H54 (cell line): Measurements from ENCODE around the gene ERLIN1.

ENCODE experiments used
- DNase-seq: peaks from one replicate; pipeline ENCODE4 v3.0.0; 2011; ENCODE audit warnings: low spot score, mixed read lengths; ENCODE audit not compliant: insufficient read length
- FAIRE-seq: peaks from 3 replicates; lab custom pipeline; 2011; peaks lifted over from hg19 to GRCh38; lab: Jason Lieb, UNC
- POLR2A ChIP-seq: IDR thresholded peaks from 2 replicates; pipeline ENCODE4 v1.6.1; 2011; ENCODE audit warnings: low read depth, mild to moderate bottlenecking, low read length

ERLIN1 gene

GRCh38 chr10:100183481-100183880, 2.3 kb downstream of the ERLIN1 start:
- no peak for DNase-seq

GRCh38 chr10:100182908-100183307, 2.9 kb downstream of the ERLIN1 start:
- DNase-seq (no peak), FAIRE-seq (no peak)
- TF ChIP-seq POLR2A = no peak

More at GRCh38 chr10:100183481-100183880, 2.3 kb downstream of the ERLIN1 start:
- FAIRE-seq = no peak
- TF ChIP-seq POLR2A = no peak

- FAIRE-seq = no peak
- DNase-seq = no peak
- no peak for TF ChIP-seq POLR2A
Measured at GRCh38 chr10:100182281-100182680, 3.5 kb downstream of the ERLIN1 start.

- FAIRE-seq (no peak), DNase-seq (no peak)
- no peak for TF ChIP-seq POLR2A
Measured at GRCh38 chr10:100175875-100176274, 10.0 kb downstream of the ERLIN1 start.

DNA sequence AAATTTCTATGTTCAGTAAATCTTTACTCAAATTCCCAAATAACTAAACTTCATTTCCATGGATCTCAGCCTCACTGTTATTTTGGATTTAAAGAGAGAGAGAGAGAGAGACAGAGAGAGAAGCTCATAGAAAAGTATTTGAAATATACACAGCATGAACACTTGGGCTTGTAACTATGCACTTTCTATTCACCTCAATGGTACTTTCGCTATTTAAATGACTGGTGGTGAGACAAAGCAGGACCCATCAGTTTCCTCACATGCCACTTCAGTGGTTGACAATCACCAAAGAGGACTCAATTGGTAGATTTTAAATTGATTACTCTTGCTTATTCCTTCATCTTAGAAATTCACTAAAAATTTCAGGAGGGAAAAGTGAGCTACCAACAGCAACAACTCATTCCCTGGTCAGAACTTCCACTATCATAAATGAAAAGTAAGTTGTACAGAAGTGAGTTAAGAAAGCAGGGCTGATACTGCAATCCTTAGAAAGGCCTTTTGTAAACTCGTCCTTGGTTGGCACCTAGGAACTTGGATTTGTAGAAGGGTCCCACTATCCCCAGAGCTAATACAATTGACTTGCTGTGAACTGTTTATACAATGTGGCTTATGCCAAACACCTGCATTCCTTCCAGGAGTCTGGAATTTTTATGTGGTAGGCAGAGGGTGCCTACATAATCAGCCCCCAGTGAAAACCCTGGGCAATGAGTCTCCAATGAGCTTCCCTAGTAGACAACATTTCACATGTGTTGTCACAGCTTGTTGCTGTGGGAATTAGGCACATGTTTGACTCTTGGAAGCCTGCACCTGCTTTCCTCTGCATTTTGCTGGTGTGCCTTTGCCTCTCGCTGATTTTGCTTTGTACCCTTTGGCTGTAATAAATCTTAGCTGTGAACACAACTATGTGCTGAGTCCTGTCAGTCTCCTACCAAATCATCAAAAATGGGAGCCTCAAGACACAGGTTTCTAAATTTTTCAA, 10.8 kb downstream of the ERLIN1 start:
- no peak for FAIRE-seq
- no peak for TF ChIP-seq POLR2A

DNA sequence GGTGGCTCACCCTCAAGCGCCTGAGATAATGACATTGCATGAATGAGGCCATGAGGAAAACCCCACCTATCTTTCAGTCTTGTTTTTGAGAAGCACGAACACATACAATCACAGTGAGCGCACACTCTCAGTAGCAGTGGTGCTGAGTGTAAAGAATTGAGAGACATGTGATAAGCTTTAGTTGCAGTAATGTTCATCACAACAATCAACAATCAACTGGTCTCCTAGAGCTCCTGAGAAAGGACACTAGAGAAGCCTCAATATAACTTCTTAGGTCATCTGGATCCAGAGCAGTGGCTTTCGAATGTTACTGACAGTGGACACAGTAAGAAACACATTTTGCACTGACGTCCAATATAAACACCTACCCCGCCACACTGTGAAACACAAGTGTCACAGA, 12.8 kb downstream of the ERLIN1 start:
- no peak for DNase-seq
- FAIRE-seq = no peak
- TF ChIP-seq POLR2A = no peak

More for the DNA sequence above, 10.8 kb downstream of the ERLIN1 start:
- no peak for DNase-seq

DNA sequence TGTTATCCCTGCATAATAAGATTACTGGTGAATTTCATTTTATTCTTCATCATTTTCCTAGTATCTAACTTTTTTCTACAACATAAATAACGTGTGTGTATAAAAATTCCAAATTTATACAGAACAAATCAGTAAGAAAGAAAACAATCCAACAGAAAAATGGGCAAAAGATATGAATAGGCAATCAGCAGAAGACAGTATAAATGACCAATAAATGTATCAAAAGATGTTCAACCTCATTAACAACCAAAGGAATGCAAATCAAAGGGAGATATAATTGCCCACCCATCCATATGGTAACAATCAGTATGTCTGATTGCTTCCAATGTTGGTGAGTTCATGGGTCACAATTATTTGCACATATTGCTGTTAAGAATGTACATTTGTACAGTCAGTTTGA, 13.5 kb downstream of the ERLIN1 start:
- TF ChIP-seq POLR2A = no peak
- FAIRE-seq = peak; percentile 48
- DNase-seq = no peak

GRCh38 chr10:100168313-100168643, 17.6 kb downstream of the ERLIN1 start:
- TF ChIP-seq POLR2A = no peak
- FAIRE-seq (no peak), DNase-seq (no peak)

- DNase-seq = no peak
- peak; percentile 27 for FAIRE-seq
- TF ChIP-seq POLR2A = no peak
Measured at GRCh38 chr10:100167553-100168312, 18.1 kb downstream of the ERLIN1 start.

- FAIRE-seq = peak; percentile 62
- no peak for DNase-seq
- TF ChIP-seq POLR2A = no peak
Measured at GRCh38 chr10:100163704-100164621, 21.9 kb downstream of the ERLIN1 start.

DNA sequence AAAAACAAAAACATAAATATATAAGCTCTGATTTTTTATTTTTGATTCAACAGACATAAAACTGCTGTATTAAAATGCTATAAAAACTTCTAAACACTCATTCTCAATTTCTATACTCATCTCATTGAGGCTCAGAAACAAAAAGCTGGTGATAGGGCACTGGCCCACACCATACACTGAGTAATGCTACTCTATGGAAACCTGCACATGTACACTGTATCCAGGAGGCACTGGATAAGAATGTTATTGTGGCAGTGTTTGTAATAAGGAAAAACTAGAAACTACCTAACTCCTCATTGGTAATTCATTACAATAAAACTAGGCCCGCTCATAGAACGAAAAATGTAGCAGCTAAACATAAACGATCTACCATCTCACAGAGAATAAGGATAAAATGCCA, 23.1 kb downstream of the ERLIN1 start:
- no peak for FAIRE-seq
- TF ChIP-seq POLR2A = no peak
- DNase-seq = no peak

DNA sequence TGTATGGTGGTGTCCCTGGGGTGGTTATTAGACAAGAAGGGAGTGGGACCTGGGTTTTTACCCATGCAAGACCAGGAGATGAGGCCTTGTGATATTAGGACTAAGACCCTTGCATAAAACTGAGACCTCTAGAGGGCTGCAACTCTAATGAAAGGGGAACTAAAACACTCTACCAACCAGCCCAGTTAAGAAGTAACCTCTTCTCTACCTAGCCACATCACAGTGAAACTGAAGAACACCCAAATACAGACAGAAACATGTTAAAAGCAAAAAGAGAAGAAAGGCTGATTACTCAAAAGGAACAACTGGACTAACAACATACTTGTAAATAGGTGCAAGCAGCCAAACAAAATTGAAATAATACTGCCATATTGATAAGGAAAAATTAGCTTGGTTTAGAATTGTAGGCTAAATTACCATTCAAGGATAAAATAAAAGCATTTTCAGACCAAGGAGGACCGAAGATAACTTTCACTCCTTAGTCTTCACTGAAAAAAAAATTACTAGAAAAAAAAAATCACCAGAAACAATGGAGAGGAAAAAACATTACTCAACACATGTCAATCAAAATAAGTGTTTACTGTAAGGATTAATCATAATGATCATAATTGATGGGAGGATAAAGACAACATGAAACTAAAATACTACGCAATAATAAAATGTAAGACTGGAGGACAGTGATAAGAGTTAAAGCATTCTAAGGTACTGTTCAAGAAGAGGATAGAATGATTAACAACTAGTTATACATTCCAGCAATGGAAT, 27.6 kb downstream of the ERLIN1 start:
- FAIRE-seq (no peak), DNase-seq (no peak)
- no peak for TF ChIP-seq POLR2A

GRCh38 chr10:100157156-100157555, 28.7 kb downstream of the ERLIN1 start:
- no peak for TF ChIP-seq POLR2A
- FAIRE-seq (peak; percentile 62), DNase-seq (no peak)
